C4-2B (cell line): Measurements from ENCODE around the gene NSF.

Experiments used
- H3K27ac ChIP-seq: fragments of 450-650 bp; 2 replicates; pipeline ENCODE4 v1.5.1; 2017
- CTCF ChIP-seq: fragments of 450-650 bp; conservative IDR thresholded peaks from 2 replicates; pipeline ENCODE4 v1.5.1; 2017; ENCODE audit warnings: mild to moderate bottlenecking
- ZFX ChIP-seq: fragments of 450-650 bp; IDR thresholded peaks from 2 replicates; pipeline ENCODE4 v1.6.1; 2017

NSF gene

GRCh38 chr17:46805771-46806170 is 215.3 kb downstream of the NSF start:
- TF ChIP-seq ZFX (no peak), CTCF (no peak)
- no peak overlapping the region for H3K27ac ChIP-seq
